Endothelial cell of umbilical vein (primary cell): ENCODE measurements around the gene TCP11. TPM values are rescaled to one million over a fixed set of nuclear protein-coding genes. Genes with fewer than 3 reads are reported as not detected.

ENCODE experiments used
- BruUV-seq: library from RNA; stranded (reverse); fragments of 400-500 nt; replicated peaks from 2 replicates; lab custom pipeline; 2021; lab: Mats Ljungman, UMichigan
- CTCF ChIA-PET: fragments of 300-600, 350-600 bp; sonication (Branson Sonifier 250); formaldehyde crosslinking; loops from one replicate; lab custom pipeline; 2021; ENCODE audit warnings: antibody characterized with exemption, inconsistent platforms; lab: Charles Lee
- POLR2A ChIA-PET: fragments of 300-600, 350-600 bp; sonication (Branson Sonifier 250); formaldehyde crosslinking; loops from one replicate; lab custom pipeline; 2021; ENCODE audit warnings: antibody characterized with exemption, inconsistent platforms; lab: Charles Lee
- DNase-seq: peaks from one replicate; pipeline ENCODE4 v3.0.0-alpha.2; 2011; ENCODE audit warnings: low read depth, low spot score
- FAIRE-seq: peaks from 2 replicates; lab custom pipeline; 2011; peaks lifted over from hg19 to GRCh38; lab: Jason Lieb, UNC
- H2AFZ ChIP-seq: 2 replicates; pipeline ENCODE4 v1.6.0; 2012; ENCODE audit warnings: low read depth, low read length, control low read depth, inconsistent platforms
- H3K27ac ChIP-seq: 2 replicates; pipeline ENCODE4 v1.5.1; 2011; ENCODE audit warnings: low read depth, mild to moderate bottlenecking, control low read depth, low read length, moderate library complexity; ENCODE audit not compliant: insufficient read depth
- H3K27me3 ChIP-seq, 2 experiments: 2 replicates each; pipeline versions ENCODE4 v1.6.0 to v1.6.1; 2011; ENCODE audit warnings: low read length in 2 of 2, mixed read lengths in 1 of 2; ENCODE audit not compliant: control insufficient read depth in 2 of 2, insufficient read depth in 2 of 2
- H3K36me3 ChIP-seq, 2 experiments: 2 replicates in 1 of 2; 3 replicates in 1 of 2; pipeline ENCODE4 v1.5.1; 2011; ENCODE audit warnings: low read length in 2 of 2, mild to moderate bottlenecking in 1 of 2, moderate library complexity in 1 of 2; ENCODE audit not compliant: control insufficient read depth in 2 of 2, insufficient read depth in 2 of 2; ENCODE audit errors: extremely low read depth in 1 of 2
- H3K4me1 ChIP-seq: 3 replicates; pipeline ENCODE4 v1.5.1; 2011; ENCODE audit warnings: mild to moderate bottlenecking, low read length; ENCODE audit not compliant: control insufficient read depth, insufficient read depth; ENCODE audit errors: extremely low read depth
- H3K4me2 ChIP-seq: 2 replicates; pipeline ENCODE4 v1.6.1; 2011; ENCODE audit warnings: low read length, control low read depth, mixed read lengths; ENCODE audit not compliant: insufficient read depth
- H3K4me3 ChIP-seq, 3 experiments: fragments of 200-600 bp in 1 of 3; sonication (generic), shearing (Covaris generic) in 1 of 3; replicated peaks in 1 of 3; 2 replicates each; pipeline ENCODE4 v1.5.1; 2011 to 2016; ENCODE audit warnings: control low read depth in 3 of 3, low read length in 3 of 3, mild to moderate bottlenecking in 2 of 3, inconsistent platforms in 1 of 3, low read depth in 1 of 3, moderate library complexity in 1 of 3; ENCODE audit not compliant: insufficient read depth in 1 of 3
- H3K79me2 ChIP-seq: 2 replicates; pipeline ENCODE4 v1.6.0; 2012; ENCODE audit warnings: low read length, inconsistent platforms; ENCODE audit not compliant: control insufficient read depth, insufficient read depth
- H3K9ac ChIP-seq: replicated peaks from 2 replicates; pipeline ENCODE3; 2011; ENCODE audit warnings: low read length, control low read depth; ENCODE audit not compliant: insufficient read depth; ENCODE audit errors: extremely low read depth
- H3K9me1 ChIP-seq: replicated peaks from 3 replicates; pipeline ENCODE4 v1.6.0; 2011; ENCODE audit warnings: mild to moderate bottlenecking, low read length; ENCODE audit not compliant: control insufficient read depth, insufficient read depth; ENCODE audit errors: extremely low read depth
- H3K9me3 ChIP-seq: replicated peaks from 2 replicates; pipeline ENCODE4 v1.5.1; 2012; ENCODE audit warnings: low read length, inconsistent platforms; ENCODE audit not compliant: control insufficient read depth, insufficient read depth
- H4K20me1 ChIP-seq: replicated peaks from 2 replicates; pipeline ENCODE3; 2011; ENCODE audit warnings: mild to moderate bottlenecking, low read length; ENCODE audit not compliant: control insufficient read depth, insufficient read depth; ENCODE audit errors: extremely low read depth
- CTCF ChIP-seq, 2 donors: IDR thresholded peaks; 1 replicate in 1 of 2; 2 replicates in 1 of 2; pipeline ENCODE4 v1.5.1; 2011; ENCODE audit warnings: low read length in 2 of 2, mild to moderate bottlenecking in 2 of 2, moderate library complexity in 2 of 2, control low read depth in 1 of 2, inconsistent platforms in 1 of 2, low read depth in 1 of 2; ENCODE audit not compliant: insufficient read depth in 1 of 2; ENCODE audit errors: extremely low read depth in 1 of 2
- EZH2 ChIP-seq: IDR thresholded peaks from 2 replicates; pipeline ENCODE4 v1.6.1; 2012; ENCODE audit warnings: borderline replicate concordance, low read depth, mild to moderate bottlenecking, moderate library complexity, low read length, inconsistent platforms; ENCODE audit not compliant: severe bottlenecking
- FOS ChIP-seq: IDR thresholded peaks from 2 replicates; pipeline ENCODE4 v1.6.1; 2011; ENCODE audit warnings: mild to moderate bottlenecking, low read length, moderate library complexity, borderline replicate concordance; ENCODE audit not compliant: insufficient read depth
- GATA2 ChIP-seq: IDR thresholded peaks from 2 replicates; pipeline ENCODE4 v1.7.0; 2011; ENCODE audit warnings: low read depth, mild to moderate bottlenecking, moderate library complexity, mixed read lengths, low read length; ENCODE audit not compliant: insufficient read length, insufficient read depth
- JUN ChIP-seq: IDR thresholded peaks from 2 replicates; pipeline ENCODE4 v1.6.1; 2011; ENCODE audit warnings: borderline replicate concordance, low read depth; ENCODE audit not compliant: insufficient read length, insufficient read depth
- MYC ChIP-seq: IDR thresholded peaks from one replicate; pipeline ENCODE4 v1.6.1; 2011; ENCODE audit warnings: mild to moderate bottlenecking, low read depth, low read length
- POLR2A ChIP-seq: IDR thresholded peaks from 2 replicates; pipeline ENCODE4 v1.6.1; 2012; ENCODE audit warnings: low read depth, mild to moderate bottlenecking, control low read depth, low read length
- POLR2AphosphoS5 ChIP-seq: IDR thresholded peaks from 2 replicates; pipeline ENCODE4 v1.6.1; 2012; ENCODE audit warnings: low read depth, mild to moderate bottlenecking, control low read depth, low read length, moderate library complexity; ENCODE audit not compliant: insufficient read depth
- dilution Hi-C: fragments of 300-500 bp; cut with MboI; formaldehyde crosslinking; loops from one replicate; pipeline ENCODE4 v1.15.0; 2019; ENCODE audit warnings: low sequenced_read_pairs; ENCODE audit not compliant: extremely low pct_ligation_motif_present
- intact Hi-C: fragments of 100-400 bp; cut with micrococcal nuclease; formaldehyde crosslinking; loops from one replicate; pipeline ENCODE4 v1.10.0; 2022
- polyA plus RNA-seq, 4 experiments: library from polyadenylated mRNA; depleted of rRNA in 3 of 4; stranded (reverse) in 3 of 4; unstranded in 1 of 4; fragments of >200 nt; gene quantifications; 2 replicates each; pipeline versions ENCODE4 v1.2.1 to v1.2.3, GENCODE V29; 2011 to 2012; ENCODE audit warnings: missing spikeins in 1 of 4
- total RNA-seq: library from RNA; stranded (reverse); gene quantifications from 2 replicates; pipeline ENCODE4 v1.2.3, GENCODE V29; 2021
- TF ChIP-seq, protein P1 (sequence below): IDR thresholded peaks from 2 replicates; pipeline ENCODE4 v1.6.1; 2011; ENCODE audit not compliant: insufficient read depth, insufficient read length

The TCP11 gene
- total and polyA plus RNA-seq, 2 donors (not counting 3 experiments of a cell fraction or from before 2014, with no cell fraction given) = 0.18 TPM; not detected in 1

- intact Hi-C loops (no loop called here), dilution Hi-C loops (no loop called here)
- no peak overlapping the region for H3K9ac ChIP-seq
- no TSS peak for BruUV-seq
- no peaks in the 10 kb centered on the region for H4K20me1 ChIP-seq
- peaks cover 4% of the 10 kb centered on the region for H3K4me1 ChIP-seq
- no peaks in the 10 kb centered on the region for H3K79me2 ChIP-seq
- no peaks in the 10 kb centered on the region for H3K9me1 ChIP-seq
- H3K9me3 ChIP-seq = no peaks in the 10 kb centered on the region
- POLR2A ChIA-PET = no interaction called here
- H3K4me2 ChIP-seq = no peak overlapping the region
- DNase-seq = no peak
- CTCF ChIA-PET = interaction anchor here (0.9 to 2.5 kb wide), 3 partner anchors 37 to 99 kb away, joined by 3 to 9 read pairs (median 3); no protein-coding TSS in a partner anchor
- FAIRE-seq = no peak
- H2AFZ ChIP-seq = no peak overlapping the region
- H3K27me3 ChIP-seq = no peaks in the 10 kb centered on the region
- H3K4me3 ChIP-seq = no peak overlapping the region
- TF ChIP-seq POLR2A (no peak), MYC (no peak)
- peaks cover 0 to 42% of the 10 kb centered on the region in 2 experiments for H3K36me3 ChIP-seq
- no peak overlapping the region for H3K27ac ChIP-seq
Observed at GRCh38 chr6:35086282-35086632, 54.9 kb downstream of the TCP11 start.

DNA sequence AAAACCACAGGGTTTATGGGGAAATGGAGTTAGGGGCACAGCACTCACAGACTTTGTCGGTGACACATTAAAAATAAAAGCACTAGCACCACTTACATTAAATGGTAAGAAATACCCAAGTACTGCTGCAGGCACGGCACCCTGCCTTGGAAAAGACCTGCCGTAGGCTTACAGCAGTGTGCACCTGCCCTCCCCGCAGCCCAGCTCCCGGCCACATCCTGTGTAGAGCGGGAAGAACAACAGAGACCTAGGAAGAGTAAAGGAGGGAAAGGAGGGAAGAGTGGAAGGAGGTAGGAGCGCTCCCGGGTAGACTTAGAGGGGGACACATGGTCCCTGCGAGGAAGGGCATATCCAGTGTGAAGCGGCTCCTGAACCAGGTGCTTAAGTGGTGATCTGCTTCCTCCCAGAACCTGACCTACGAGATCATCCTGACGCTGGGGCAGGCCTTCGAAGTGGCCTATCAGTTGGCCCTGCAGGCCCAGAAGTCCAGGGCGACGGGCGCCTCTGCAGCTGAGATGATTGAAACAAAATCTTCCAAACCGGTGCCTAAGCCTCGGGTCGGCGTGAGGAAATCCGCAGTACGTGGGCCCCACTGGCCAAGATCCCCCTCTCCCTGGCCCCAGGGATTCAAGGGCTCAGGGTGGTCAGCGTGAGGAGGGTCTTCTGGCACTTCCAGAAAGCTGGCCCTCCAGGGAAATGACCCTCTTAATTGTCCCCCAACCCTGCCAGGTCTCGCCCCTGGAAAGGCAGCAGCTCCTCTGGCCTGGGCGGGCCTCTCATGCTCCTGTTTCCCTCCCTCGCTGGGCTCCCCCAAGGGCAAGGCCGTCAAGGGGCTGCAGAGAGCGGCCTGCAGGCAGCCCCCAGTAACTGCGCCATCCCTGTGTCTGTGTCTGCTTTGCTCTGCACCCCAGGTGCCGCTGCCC, 55.5 kb downstream of the TCP11 start:
- Histone ChIP-seq H3K36me3 (peaks cover 0 to 48% of the 10 kb centered on the region in 2 experiments), H3K4me3 (no peak overlapping the region), H4K20me1 (no peaks in the 10 kb centered on the region), H3K27ac (no peak overlapping the region), H3K27me3 (no peaks in the 10 kb centered on the region), H3K9me3 (no peaks in the 10 kb centered on the region), H3K9ac (no peak overlapping the region), H3K79me2 (no peaks in the 10 kb centered on the region), H2AFZ (no peak overlapping the region), H3K4me1 (peaks cover 4% of the 10 kb centered on the region), H3K9me1 (no peaks in the 10 kb centered on the region), H3K4me2 (no peak overlapping the region)
- TF ChIP-seq JUN (no peak), MYC (no peak), CTCF (IDR thresholded peaks at IDR 0.05; ENCODE audit: extremely low read depth in 1 of 2, insufficient read depth in 1 of 2, low read depth in 1 of 2, low read length in 2 of 2) (no peak), FOS (no peak), GATA2 (no peak), POLR2A (no peak), EZH2 (no peak), POLR2AphosphoS5 (no peak)
- TF ChIP-seq, protein P1, sequence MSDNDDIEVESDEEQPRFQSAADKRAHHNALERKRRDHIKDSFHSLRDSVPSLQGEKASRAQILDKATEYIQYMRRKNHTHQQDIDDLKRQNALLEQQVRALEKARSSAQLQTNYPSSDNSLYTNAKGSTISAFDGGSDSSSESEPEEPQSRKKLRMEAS = no peak
- no TSS peak for BruUV-seq
- no peak for FAIRE-seq
- POLR2A ChIA-PET = no interaction called here
- no peak for DNase-seq
- dilution Hi-C loops = no loop called here
- CTCF ChIA-PET = interaction anchor here (1.1 to 2.5 kb wide), 2 partner anchors 42 to 98 kb away, joined by 3 to 9 read pairs; no protein-coding TSS in a partner anchor
- intact Hi-C loops = no loop called here
